Esophagus (tissue), 2 donors: ENCODE results near the gene FMO1. TPM values are rescaled to one million over a fixed set of nuclear protein-coding genes. Genes with fewer than 3 reads are reported as not detected.

Experiments
- H3K27ac ChIP-seq, 2 donors: one replicate each; pipeline ENCODE4 v1.5.1; 2013; ENCODE audit warnings: low read depth in 2 of 2, mild to moderate bottlenecking in 2 of 2, inconsistent platforms in 1 of 2, low read length in 1 of 2, moderate library complexity in 1 of 2
- H3K27me3 ChIP-seq, 2 donors: one replicate each; pipeline ENCODE4 v1.6.1; 2013; ENCODE audit warnings: low read length in 2 of 2, control low read depth in 1 of 2, mild to moderate bottlenecking in 1 of 2; ENCODE audit not compliant: insufficient read depth in 2 of 2, control insufficient read depth in 1 of 2
- H3K36me3 ChIP-seq, 2 donors: one replicate each; pipeline ENCODE4 v1.6.1; 2013; ENCODE audit warnings: low read length in 1 of 2; ENCODE audit not compliant: control insufficient read depth in 2 of 2, insufficient read depth in 2 of 2
- H3K4me1 ChIP-seq, 2 donors: one replicate each; pipeline ENCODE4 v1.6.1; 2013; ENCODE audit warnings: low read length in 1 of 2; ENCODE audit not compliant: control insufficient read depth in 2 of 2, insufficient read depth in 2 of 2
- H3K4me3 ChIP-seq, 2 donors: one replicate each; pipeline ENCODE4 v1.5.1; 2013; ENCODE audit warnings: low read length in 2 of 2, mild to moderate bottlenecking in 2 of 2, low read depth in 1 of 2, moderate library complexity in 1 of 2
- H3K9me3 ChIP-seq, 2 donors: one replicate each; pipeline ENCODE4 v1.6.1; 2013; ENCODE audit warnings: mild to moderate bottlenecking in 2 of 2, low read depth in 1 of 2, low read length in 1 of 2, moderate library complexity in 1 of 2; ENCODE audit not compliant: control insufficient read depth in 2 of 2, insufficient read depth in 1 of 2
- WGBS, 2 donors: extraction: QIAGEN DNeasy Blood & Tissue Kit; methylation state at CpG; one replicate each; pipeline ENCODE4 v1.1.7; 2013; 5-methylcytosine and 5-hydroxymethylcytosine counted together
- polyA plus RNA-seq, 2 donors: library from polyadenylated mRNA; stranded (reverse); fragments of 200-250 nt; gene quantifications; one replicate each; pipeline ENCODE4 v1.2.3, GENCODE V29; 2013
- donor health status: healthy with polysubstance abuse.
- donor health status: Bipolar disorder and iron deficiency.

The FMO1 gene
- polyA plus RNA-seq, 2 donors: 1.3 to 1.9 TPM

DNA sequence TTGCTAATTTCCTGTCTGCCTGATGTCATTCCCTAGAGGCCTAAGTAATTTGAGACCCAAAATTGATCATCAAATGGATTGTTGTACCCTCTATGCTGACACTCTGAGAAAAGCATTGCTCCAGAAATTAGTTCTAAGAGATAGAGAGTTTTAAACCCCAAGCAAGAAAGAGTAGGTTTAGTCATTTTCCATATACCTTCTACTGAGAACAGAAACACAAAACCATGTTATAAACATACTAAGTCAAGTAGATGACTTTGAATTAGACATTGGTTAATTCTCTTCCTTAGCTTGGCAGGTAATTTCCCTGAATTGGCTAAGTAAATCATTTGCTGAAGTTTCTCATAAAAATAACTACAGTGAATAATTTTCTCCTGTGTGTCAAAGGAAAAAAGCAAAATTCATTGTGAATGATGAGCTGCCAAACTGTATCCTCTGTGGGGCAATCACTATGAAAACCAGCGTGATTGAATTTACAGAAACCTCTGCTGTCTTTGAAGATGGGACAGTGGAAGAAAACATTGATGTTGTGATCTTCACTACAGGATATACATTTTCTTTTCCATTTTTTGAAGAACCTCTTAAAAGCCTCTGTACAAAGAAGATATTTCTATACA lies 85.8 kb downstream of the FMO1 start:
- WGBS, 2 donors: 84 to 95% methylated on average over 1 of the region's 1 CpG
- no peaks in the 10 kb centered on the region for H3K4me1 ChIP-seq
- no peaks in the 10 kb centered on the region for H3K9me3 ChIP-seq
- no peak overlapping the region for H3K27ac ChIP-seq
- no peaks in the 10 kb centered on the region for H3K27me3 ChIP-seq
- no peak overlapping the region for H3K4me3 ChIP-seq
- no peaks in the 10 kb centered on the region for H3K36me3 ChIP-seq

Other genes with a start within 250 kb of the FMO1 start
- gene FMO3, start 157.6 kb upstream of the FMO1 start, polyA plus RNA-seq: 1 to 10 TPM; 1.6 to 2.1 TPM
- 10 to 100 TPM; 50.5 to 95.4 TPM for gene FMO2, start 63.2 kb upstream of the FMO1 start, polyA plus RNA-seq
- gene FMO4, start 65.7 kb downstream of the FMO1 start, polyA plus RNA-seq: 1 to 10 TPM; 1.6 to 2.3 TPM
- 10 to 100 TPM; 29.3 to 30.4 TPM for gene PRRC2C, start 237.0 kb downstream of the FMO1 start, polyA plus RNA-seq